T-helper 17 cell (primary cell): ENCODE data around the gene TPSD1. TPM values are rescaled to one million over a fixed set of nuclear protein-coding genes. Genes with fewer than 3 reads are reported as not detected.
A peak's percentile ranks its signal among the peaks of the same experiment; 100 is the strongest.

Experiments used
- ATAC-seq: fragments of 150-1000 bp; cut with Tn5 transposase; 2 replicates; pipeline ENCODE4 v1.10.0; 2021; ENCODE audit warnings: mild to moderate bottlenecking, moderate library complexity
- DNase-seq, 3 donors: peaks; one replicate each; pipeline versions ENCODE4 v3.0.0 to v3.0.0-alpha.2; 2020 to 2021
- H3K9me3 ChIP-seq: one replicate; pipeline ENCODE4 v1.7.0; 2013; ENCODE audit warnings: low read length, mild to moderate bottlenecking; ENCODE audit not compliant: control insufficient read depth, poor library complexity, severe bottlenecking
- H3K27ac Mint-ChIP-seq: one replicate; pipeline ENCODE4 v1.8.0; 2022; ENCODE audit warnings: mild to moderate bottlenecking, moderate library complexity, mixed read lengths
- H3K27me3 Mint-ChIP-seq: one replicate; pipeline ENCODE4 v1.8.0; 2022; ENCODE audit warnings: mixed read lengths
- H3K36me3 Mint-ChIP-seq: one replicate; pipeline ENCODE4 v1.8.0; 2022; ENCODE audit warnings: low read depth, mixed read lengths
- H3K4me1 Mint-ChIP-seq: one replicate; pipeline ENCODE4 v1.8.0; 2022; ENCODE audit warnings: mild to moderate bottlenecking, mixed read lengths
- H3K4me3 Mint-ChIP-seq: one replicate; pipeline ENCODE4 v1.8.0; 2022; ENCODE audit warnings: mild to moderate bottlenecking, moderate library complexity, mixed read lengths
- total RNA-seq, 4 donors: library from RNA in 2 of 4; stranded (reverse) in 2 of 4; gene quantifications; one replicate each; pipeline ENCODE4 v1.2.3 and lab custom pipeline; 2022 to 2026

The TPSD1 gene
- total RNA-seq, 2 donors from 2014 or later, result not detected

- Mint-ChIP-seq H3K27me3 (peaks cover 17% of the 10 kb centered on the region), H3K27ac (no peak overlapping the region), H3K4me1 (peaks cover 4% of the 10 kb centered on the region), H3K4me3 (no peak overlapping the region), H3K36me3 (no peaks in the 10 kb centered on the region)
- no peak for DNase-seq
- no peaks in the 10 kb centered on the region for H3K9me3 ChIP-seq
- ATAC-seq, result no peak
Measured at GRCh38 chr16:1257561-1258224, 1.8 kb downstream of the TPSD1 start.

GRCh38 chr16:1258225-1258600 lies 2.3 kb downstream of the TPSD1 start:
- ATAC-seq (no peak), DNase-seq (no peak)
- Mint-ChIP-seq H3K4me3 (peak overlapping the region; percentile 49), H3K27ac (no peak overlapping the region), H3K27me3 (peaks cover 17% of the 10 kb centered on the region), H3K4me1 (peaks cover 4% of the 10 kb centered on the region), H3K36me3 (no peaks in the 10 kb centered on the region)
- H3K9me3 ChIP-seq, result no peaks in the 10 kb centered on the region

- no peak overlapping the region for H3K27ac Mint-ChIP-seq
- H3K4me3 Mint-ChIP-seq, result peak overlapping the region; percentile 81
- H3K9me3 ChIP-seq, result no peaks in the 10 kb centered on the region
- H3K27me3 Mint-ChIP-seq, result peaks cover 17% of the 10 kb centered on the region
- H3K4me1 Mint-ChIP-seq, result peaks cover 4% of the 10 kb centered on the region
- H3K36me3 Mint-ChIP-seq, result no peaks in the 10 kb centered on the region
- ATAC-seq (no peak), DNase-seq (no peak)
Measured at GRCh38 chr16:1258906-1259759, 3.3 kb downstream of the TPSD1 start.

- ATAC-seq (no peak), DNase-seq (no peak)
- Mint-ChIP-seq H3K27me3 (peaks cover 17% of the 10 kb centered on the region), H3K27ac (no peak overlapping the region), H3K4me3 (no peak overlapping the region), H3K4me1 (peaks cover 4% of the 10 kb centered on the region), H3K36me3 (no peaks in the 10 kb centered on the region)
- H3K9me3 ChIP-seq, result no peaks in the 10 kb centered on the region
Measured at GRCh38 chr16:1259760-1260068, 3.8 kb downstream of the TPSD1 start.

GRCh38 chr16:1260101-1260680 lies 4.3 kb downstream of the TPSD1 start:
- no peak overlapping the region for H3K27ac Mint-ChIP-seq
- no peak overlapping the region for H3K4me3 Mint-ChIP-seq
- DNase-seq, result no peak
- ATAC-seq, result no peak
- H3K9me3 ChIP-seq, result no peaks in the 10 kb centered on the region
- H3K36me3 Mint-ChIP-seq, result no peaks in the 10 kb centered on the region
- peaks cover 4% of the 10 kb centered on the region for H3K4me1 Mint-ChIP-seq
- peaks cover 17% of the 10 kb centered on the region for H3K27me3 Mint-ChIP-seq

- no peaks in the 10 kb centered on the region for H3K9me3 ChIP-seq
- H3K4me3 Mint-ChIP-seq, result no peak overlapping the region
- no peak overlapping the region for H3K27ac Mint-ChIP-seq
- peaks cover 4% of the 10 kb centered on the region for H3K4me1 Mint-ChIP-seq
- ATAC-seq (no peak), DNase-seq (no peak)
- no peaks in the 10 kb centered on the region for H3K36me3 Mint-ChIP-seq
- H3K27me3 Mint-ChIP-seq, result peaks cover 17% of the 10 kb centered on the region
Measured at GRCh38 chr16:1261131-1261892, 5.4 kb downstream of the TPSD1 start.

- no peak overlapping the region for H3K4me3 Mint-ChIP-seq
- H3K36me3 Mint-ChIP-seq, result no peaks in the 10 kb centered on the region
- peaks cover 4% of the 10 kb centered on the region for H3K4me1 Mint-ChIP-seq
- peaks cover 17% of the 10 kb centered on the region for H3K27me3 Mint-ChIP-seq
- H3K9me3 ChIP-seq, result no peaks in the 10 kb centered on the region
- H3K27ac Mint-ChIP-seq, result no peak overlapping the region
- DNase-seq (no peak), ATAC-seq (no peak)
Measured at GRCh38 chr16:1262210-1262845, 6.5 kb downstream of the TPSD1 start.

- H3K4me1 Mint-ChIP-seq, result peaks cover 4% of the 10 kb centered on the region
- no peak overlapping the region for H3K27ac Mint-ChIP-seq
- no peak overlapping the region for H3K4me3 Mint-ChIP-seq
- ATAC-seq, result no peak
- no peaks in the 10 kb centered on the region for H3K36me3 Mint-ChIP-seq
- DNase-seq, result no peak
- no peaks in the 10 kb centered on the region for H3K9me3 ChIP-seq
- peaks cover 17% of the 10 kb centered on the region for H3K27me3 Mint-ChIP-seq
Measured at GRCh38 chr16:1262846-1263221, 7.0 kb downstream of the TPSD1 start.

- Mint-ChIP-seq H3K4me3 (no peak overlapping the region), H3K4me1 (peaks cover 4% of the 10 kb centered on the region), H3K36me3 (no peaks in the 10 kb centered on the region), H3K27ac (no peak overlapping the region), H3K27me3 (peaks cover 17% of the 10 kb centered on the region)
- ATAC-seq, result no peak
- H3K9me3 ChIP-seq, result no peaks in the 10 kb centered on the region
- DNase-seq, result no peak
Measured at GRCh38 chr16:1263591-1264344, 7.9 kb downstream of the TPSD1 start.

GRCh38 chr16:1264345-1265089 lies 8.6 kb downstream of the TPSD1 start:
- no peak overlapping the region for H3K27ac Mint-ChIP-seq
- H3K27me3 Mint-ChIP-seq, result peaks cover 13% of the 10 kb centered on the region
- no peaks in the 10 kb centered on the region for H3K9me3 ChIP-seq
- H3K36me3 Mint-ChIP-seq, result no peaks in the 10 kb centered on the region
- no peak overlapping the region for H3K4me3 Mint-ChIP-seq
- H3K4me1 Mint-ChIP-seq, result no peaks in the 10 kb centered on the region
- no peak for ATAC-seq
- no peak for DNase-seq

GRCh38 chr16:1265090-1265630 lies 9.3 kb downstream of the TPSD1 start:
- Mint-ChIP-seq H3K4me1 (no peaks in the 10 kb centered on the region), H3K27ac (no peak overlapping the region), H3K27me3 (peaks cover 14% of the 10 kb centered on the region), H3K36me3 (no peaks in the 10 kb centered on the region), H3K4me3 (no peak overlapping the region)
- ATAC-seq (no peak), DNase-seq (no peak)
- H3K9me3 ChIP-seq, result no peaks in the 10 kb centered on the region

GRCh38 chr16:1265826-1266225 lies 10.0 kb downstream of the TPSD1 start:
- DNase-seq (no peak), ATAC-seq (no peak)
- Mint-ChIP-seq H3K27ac (no peak overlapping the region), H3K36me3 (no peaks in the 10 kb centered on the region), H3K4me1 (no peaks in the 10 kb centered on the region), H3K4me3 (no peak overlapping the region), H3K27me3 (peaks cover 14% of the 10 kb centered on the region)
- H3K9me3 ChIP-seq, result no peaks in the 10 kb centered on the region
